ENCODE measurements around the gene GDF7. TPM values are rescaled to one million over a fixed set of nuclear protein-coding genes. Genes with fewer than 3 reads are reported as not detected.

The GDF7 gene
- total and polyA plus RNA-seq, 3 experiments from 2014 or later = 0.10 TPM; not detected in 2

DNA sequence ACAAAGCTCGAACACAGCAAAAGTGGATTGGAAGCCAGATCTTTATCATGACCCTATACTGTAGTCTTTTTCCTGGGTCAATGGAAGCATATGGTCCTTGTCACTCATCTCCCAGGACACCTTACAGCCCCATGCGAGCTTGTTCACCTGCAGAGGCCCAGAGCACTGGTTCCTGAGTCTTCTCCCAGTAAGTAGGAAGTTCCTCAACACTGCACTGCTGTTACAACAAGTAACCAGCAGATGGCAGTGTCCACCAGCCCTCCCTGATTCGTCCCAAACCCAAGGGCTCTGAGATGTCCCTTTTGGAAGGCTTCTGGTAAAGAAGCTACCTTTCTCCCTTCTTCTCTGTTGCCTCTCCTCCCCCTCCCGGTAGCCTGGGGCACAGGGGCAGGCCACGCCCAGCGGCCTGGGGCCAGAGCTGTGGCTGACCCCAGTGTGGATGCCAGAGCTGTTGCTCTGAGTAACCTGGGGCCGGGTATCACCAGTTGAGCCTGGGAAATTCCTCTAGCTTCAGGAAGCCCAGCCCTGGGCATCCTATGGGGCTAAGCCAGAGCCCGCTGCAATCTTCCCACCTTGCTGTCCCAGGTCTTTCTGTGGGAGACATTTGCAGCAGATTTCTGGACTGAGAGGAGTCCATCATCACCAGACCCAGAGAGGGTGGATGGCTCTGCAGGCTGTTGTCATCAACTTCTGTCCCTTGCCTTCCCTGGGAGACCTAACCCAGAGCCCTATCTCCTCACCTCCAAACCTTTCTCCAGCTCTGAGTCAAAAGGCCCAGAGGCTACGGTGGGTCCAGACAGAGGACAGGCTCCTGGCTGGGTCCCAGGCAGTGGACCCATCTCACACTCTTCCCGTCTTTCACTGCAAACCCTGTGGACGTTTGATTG, 5.3 kb upstream of the GDF7 start:
- Histone ChIP-seq H3K36me3 (ENCODE audit: insufficient read depth, low read length) (no peaks in the 10 kb centered on the region), H3K9me3 (ENCODE audit: low read length) (no peaks in the 10 kb centered on the region), H3K4me3 (ENCODE audit: low read length) (no peak overlapping the region), H3K27ac (ENCODE audit: low read depth, low read length) (no peak overlapping the region), H3K27me3 (ENCODE audit: insufficient read depth, low read length, poor library complexity, severe bottlenecking) (peaks cover 43% of the 10 kb centered on the region), H3K4me1 (ENCODE audit: insufficient read depth, low read length) (peaks cover 4% of the 10 kb centered on the region)
- no peaks in the 10 kb centered on the region for H3K36me3 Mint-ChIP-seq
- no peak overlapping the region for H3K27ac Mint-ChIP-seq
- H3K4me3 Mint-ChIP-seq = no peak overlapping the region
- H3K27me3 Mint-ChIP-seq = peaks cover 41 to 80% of the 10 kb centered on the region in 2 donors
- CTCF ChIA-PET = interaction anchor here (0.7 to 6.7 kb wide), 29 partner anchors 9 to 455 kb away, joined by 3 to 105 read pairs (median 4); partner anchors contain the start of genes HS1BP3 and RHOB
- POLR2A ChIA-PET = interaction anchor here (1.9 kb wide), 1 partner anchor 11 kb away, joined by 7 read pairs; the partner anchor contains the start of gene HS1BP3
- H3K9me3 Mint-ChIP-seq = no peaks in the 10 kb centered on the region
- peak; percentile 35 to 77 (median 58) for DNase-seq
- H3K4me1 Mint-ChIP-seq = peaks cover 6 to 18% (median 8%) of the 10 kb centered on the region in 3 donors

DNA sequence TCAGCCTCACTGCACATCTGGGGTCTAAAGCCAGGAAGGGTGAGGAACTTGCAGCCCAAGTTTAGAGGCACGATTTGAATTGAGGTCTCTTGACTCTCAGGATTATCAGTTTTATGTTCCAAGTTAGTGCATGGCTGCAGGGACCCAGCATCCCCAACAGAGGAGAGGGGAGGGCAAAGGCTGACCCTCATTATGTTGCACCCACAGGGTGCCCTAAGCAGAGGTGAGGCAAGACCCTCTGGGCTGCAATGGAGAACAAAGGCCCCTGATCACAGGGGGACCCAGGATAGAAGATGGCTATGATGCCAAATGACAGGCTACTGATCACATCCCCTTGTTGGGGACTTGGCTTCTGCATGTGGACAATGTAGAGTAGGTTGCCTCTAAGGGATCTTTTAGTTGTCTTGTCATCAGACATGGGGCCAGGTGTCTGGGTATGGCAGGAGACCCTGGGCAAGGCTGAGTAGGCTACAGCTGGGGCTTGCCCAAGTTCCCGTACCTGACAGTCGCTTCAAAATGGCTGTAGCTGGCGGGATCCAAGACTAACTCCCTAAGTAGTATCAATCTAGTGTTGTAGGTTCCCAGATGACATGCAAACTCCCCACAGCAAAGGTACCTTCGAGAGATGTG, 4.5 kb upstream of the GDF7 start:
- Mint-ChIP-seq H3K27me3 (peaks cover 41 to 76% of the 10 kb centered on the region in 2 donors), H3K27ac (no peak overlapping the region), H3K9me3 (no peaks in the 10 kb centered on the region), H3K4me1 (peaks cover 6 to 18% (median 8%) of the 10 kb centered on the region in 3 donors), H3K36me3 (no peaks in the 10 kb centered on the region), H3K4me3 (no peak overlapping the region)
- Histone ChIP-seq H3K27ac (ENCODE audit: low read depth, low read length) (no peak overlapping the region), H3K9me3 (ENCODE audit: low read length) (no peaks in the 10 kb centered on the region), H3K27me3 (ENCODE audit: insufficient read depth, low read length, poor library complexity, severe bottlenecking) (peaks cover 43% of the 10 kb centered on the region), H3K4me1 (ENCODE audit: insufficient read depth, low read length) (peaks cover 4% of the 10 kb centered on the region), H3K4me3 (ENCODE audit: low read length) (no peak overlapping the region), H3K36me3 (ENCODE audit: insufficient read depth, low read length) (no peaks in the 10 kb centered on the region)
- ChIA-PET POLR2A (interaction anchor here (1.9 kb wide), 1 partner anchor 12 kb away, joined by 7 read pairs; the partner anchor contains the start of gene HS1BP3), CTCF (interaction anchor here (0.7 to 6.7 kb wide), 23 partner anchors 9 to 329 kb away, joined by 3 to 105 read pairs (median 5); partner anchors contain the start of genes HS1BP3 and RHOB)
- no peak for DNase-seq

- no peak overlapping the region for H3K27ac Mint-ChIP-seq
- no peaks in the 10 kb centered on the region for H3K9me3 ChIP-seq (ENCODE audit: low read length)
- ChIA-PET CTCF (interaction anchor here (3.0 to 6.7 kb wide), 3 partner anchors 13 to 300 kb away, joined by 18 to 105 read pairs (median 67); partner anchors contain the start of gene HS1BP3), POLR2A (no interaction called here)
- peak overlapping the region in 1 of 7 donors; percentile 17 for H3K4me3 Mint-ChIP-seq
- DNase-seq = no peak
- no peaks in the 10 kb centered on the region for H3K36me3 Mint-ChIP-seq
- H3K4me3 ChIP-seq (ENCODE audit: low read length) = no peak overlapping the region
- H3K4me1 ChIP-seq (ENCODE audit: insufficient read depth, low read length) = peaks cover 4% of the 10 kb centered on the region
- H3K27ac ChIP-seq (ENCODE audit: low read depth, low read length) = no peak overlapping the region
- H3K36me3 ChIP-seq (ENCODE audit: insufficient read depth, low read length) = no peaks in the 10 kb centered on the region
- peaks cover 48 to 80% of the 10 kb centered on the region in 2 donors for H3K27me3 Mint-ChIP-seq
- H3K27me3 ChIP-seq (ENCODE audit: insufficient read depth, low read length, poor library complexity, severe bottlenecking) = peaks cover 52% of the 10 kb centered on the region
- H3K9me3 Mint-ChIP-seq = peaks cover 0 to 2% (median 0%) of the 10 kb centered on the region in 5 donors
- H3K4me1 Mint-ChIP-seq = peaks cover 6 to 25% (median 10%) of the 10 kb centered on the region in 3 donors
Observed at GRCh38 chr2:20663196-20664070, 3.5 kb upstream of the GDF7 start.

- H3K36me3 Mint-ChIP-seq = no peaks in the 10 kb centered on the region
- CTCF ChIA-PET = interaction anchor here (4.8 to 6.7 kb wide), 2 partner anchors 13 to 299 kb away, joined by 67 to 105 read pairs; partner anchors contain the start of gene HS1BP3
Observed at GRCh38 chr2:20664071-20664390, 2.9 kb upstream of the GDF7 start.

DNA sequence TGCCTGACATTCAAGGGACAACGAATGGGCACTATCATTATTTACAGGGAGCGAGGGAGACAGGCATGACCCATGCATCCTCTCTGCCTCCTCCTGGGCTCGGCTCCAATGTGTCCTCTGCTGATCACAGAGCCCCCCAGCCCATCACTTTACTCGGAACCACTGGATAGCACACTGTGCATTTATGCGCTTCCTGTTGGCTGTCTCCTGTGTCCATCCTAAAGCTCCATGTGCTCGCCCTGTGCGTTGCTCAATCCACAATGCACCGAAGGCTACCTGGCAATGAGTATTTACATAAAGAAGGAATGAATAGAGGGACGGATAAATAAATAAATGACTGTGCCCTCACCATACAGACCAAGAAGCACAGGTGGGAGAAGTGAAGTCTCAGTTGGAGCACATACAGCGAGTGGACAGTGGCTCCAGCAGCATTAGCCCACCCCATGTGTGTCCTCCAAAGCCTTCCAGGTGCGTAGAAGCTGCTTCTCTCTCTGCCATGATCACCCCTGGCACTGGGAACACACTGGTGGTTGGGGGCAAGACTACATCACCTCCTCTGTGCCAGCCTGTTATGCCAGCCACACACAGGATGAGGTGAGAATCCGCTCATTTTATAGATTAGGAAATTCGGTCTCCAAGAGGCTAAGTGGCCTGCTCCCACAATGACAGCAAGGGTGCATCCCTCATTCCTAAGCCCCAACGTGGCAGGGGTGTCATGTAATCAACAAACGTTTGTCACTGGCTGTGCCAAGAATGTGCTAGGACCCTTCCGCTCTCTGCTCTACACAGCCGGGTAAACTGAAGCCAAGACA, 2.3 kb upstream of the GDF7 start:
- Mint-ChIP-seq H3K36me3 (no peaks in the 10 kb centered on the region), H3K27me3 (peaks cover 55 to 80% of the 10 kb centered on the region in 2 donors), H3K27ac (no peak overlapping the region), H3K4me1 (peaks cover 8 to 33% (median 16%) of the 10 kb centered on the region in 3 donors), H3K4me3 (peak overlapping the region in 6 of 7 donors; percentile 26 to 82 (median 74)), H3K9me3 (peaks cover 0 to 2% (median 0%) of the 10 kb centered on the region in 5 donors)
- no peak overlapping the region for H3K4me3 ChIP-seq (ENCODE audit: low read length)
- no peaks in the 10 kb centered on the region for H3K9me3 ChIP-seq (ENCODE audit: low read length)
- H3K4me1 ChIP-seq (ENCODE audit: insufficient read depth, low read length) = peaks cover 7% of the 10 kb centered on the region
- DNase-seq = no peak
- CTCF ChIA-PET = interaction anchor here (6.7 kb wide), 1 partner anchor 299 kb away, joined by 105 read pairs; no protein-coding TSS in a partner anchor
- H3K27me3 ChIP-seq (ENCODE audit: insufficient read depth, low read length, poor library complexity, severe bottlenecking) = peaks cover 63% of the 10 kb centered on the region
- POLR2A ChIA-PET = no interaction called here
- H3K27ac ChIP-seq (ENCODE audit: low read depth, low read length) = no peak overlapping the region
- no peaks in the 10 kb centered on the region for H3K36me3 ChIP-seq (ENCODE audit: insufficient read depth, low read length)

More at GRCh38 chr2:20664071-20664390, 2.9 kb upstream of the GDF7 start:
- Histone ChIP-seq H3K27me3 (ENCODE audit: insufficient read depth, low read length, poor library complexity, severe bottlenecking) (peaks cover 58% of the 10 kb centered on the region), H3K4me1 (ENCODE audit: insufficient read depth, low read length) (peaks cover 4% of the 10 kb centered on the region), H3K9me3 (ENCODE audit: low read length) (no peaks in the 10 kb centered on the region), H3K4me3 (ENCODE audit: low read length) (no peak overlapping the region), H3K27ac (ENCODE audit: low read depth, low read length) (no peak overlapping the region), H3K36me3 (ENCODE audit: insufficient read depth, low read length) (no peaks in the 10 kb centered on the region)
- H3K4me3 Mint-ChIP-seq = peak overlapping the region in 1 of 7 donors; percentile 43
- H3K27me3 Mint-ChIP-seq = peaks cover 52 to 80% of the 10 kb centered on the region in 2 donors
- no peak for DNase-seq
- POLR2A ChIA-PET = no interaction called here
- H3K27ac Mint-ChIP-seq = no peak overlapping the region
- peaks cover 0 to 2% (median 0%) of the 10 kb centered on the region in 5 donors for H3K9me3 Mint-ChIP-seq
- H3K4me1 Mint-ChIP-seq = peaks cover 6 to 27% (median 10%) of the 10 kb centered on the region in 3 donors

DNA sequence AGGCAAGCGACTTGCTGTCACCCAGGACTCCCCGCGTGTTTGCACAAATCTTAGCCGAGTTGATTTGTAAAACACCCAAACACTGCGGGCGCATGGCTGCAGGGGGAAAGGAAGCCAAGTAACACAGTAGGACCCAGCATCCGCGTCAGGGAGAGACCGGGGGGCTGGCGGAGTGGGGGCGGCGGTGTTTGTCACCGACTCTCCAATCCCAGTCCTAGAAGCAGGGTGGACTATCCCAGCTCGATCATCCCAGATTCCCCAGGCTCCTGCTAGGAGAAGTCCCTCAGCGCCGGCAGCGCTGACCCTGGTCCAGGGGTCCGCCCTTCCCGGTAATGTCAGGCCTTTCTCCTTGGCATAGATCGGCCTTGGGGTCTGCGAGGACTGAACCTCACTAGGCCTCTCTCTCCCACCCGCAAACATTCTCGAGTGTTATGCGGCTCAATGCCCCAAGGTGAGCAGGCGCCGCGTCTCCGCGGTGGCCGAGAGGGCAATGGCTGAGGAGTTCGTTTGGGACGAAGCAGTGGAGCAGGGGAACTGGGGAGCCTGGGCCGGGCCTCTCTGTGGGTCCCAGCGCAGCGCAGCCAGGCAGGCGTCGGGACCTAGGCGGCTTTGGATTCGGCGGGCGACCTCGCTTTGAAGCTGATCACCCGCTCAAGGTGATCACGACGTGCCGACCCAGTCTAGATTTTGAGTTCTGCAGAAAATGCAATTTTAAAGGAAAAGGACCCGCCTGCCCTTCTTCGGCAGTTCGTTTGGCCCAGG, 1.5 kb upstream of the GDF7 start:
- ChIA-PET CTCF (interaction anchor here (1.1 to 2.6 kb wide), 6 partner anchors 10 to 299 kb away, joined by 3 to 11 read pairs (median 4); no protein-coding TSS in a partner anchor), POLR2A (interaction anchor here (1.3 kb wide), 1 partner anchor 219 kb away, joined by 3 read pairs; the partner anchor contains the start of gene RHOB)
- Histone ChIP-seq H3K36me3 (ENCODE audit: insufficient read depth, low read length) (no peaks in the 10 kb centered on the region), H3K27me3 (ENCODE audit: insufficient read depth, low read length, poor library complexity, severe bottlenecking) (peaks cover 68% of the 10 kb centered on the region), H3K9me3 (ENCODE audit: low read length) (no peaks in the 10 kb centered on the region), H3K4me1 (ENCODE audit: insufficient read depth, low read length) (peaks cover 11% of the 10 kb centered on the region), H3K27ac (ENCODE audit: low read depth, low read length) (no peak overlapping the region), H3K4me3 (ENCODE audit: low read length) (no peak overlapping the region)
- peaks cover 11 to 40% (median 18%) of the 10 kb centered on the region in 3 donors for H3K4me1 Mint-ChIP-seq
- H3K27me3 Mint-ChIP-seq = peaks cover 54 to 83% of the 10 kb centered on the region in 2 donors
- H3K36me3 Mint-ChIP-seq = no peaks in the 10 kb centered on the region
- DNase-seq = no peak
- H3K4me3 Mint-ChIP-seq = peak overlapping the region; percentile 52 to 84 (median 77)
- H3K9me3 Mint-ChIP-seq = peaks cover 0 to 2% (median 0%) of the 10 kb centered on the region in 5 donors
- H3K27ac Mint-ChIP-seq = peak overlapping the region in 1 of 8 donors; percentile 54
